GM13977 (cell line): ENCODE measurements around the gene APOBEC3B.

Experiments used
- DNase-seq: peaks from one replicate; pipeline ENCODE4 v3.0.0; 2012; ENCODE audit warnings: low spot score
- CTCF ChIP-seq: IDR thresholded peaks from 2 replicates; pipeline ENCODE4 v1.5.1; 2012; ENCODE audit warnings: mild to moderate bottlenecking, control low read depth; ENCODE audit not compliant: insufficient read depth; ENCODE audit errors: extremely low read depth, missing control alignments
- in situ Hi-C: fragments of 300-500 bp; cut with MboI; formaldehyde crosslinking; loops from one replicate; pipeline ENCODE4 v1.12.0; 2022; ENCODE audit warnings: low sequenced_read_pairs, low pct_unique_long_range_greater_than_20kb, mixed read lengths, inconsistent platforms; ENCODE audit not compliant: unreplicated experiment

Gene APOBEC3B

GRCh38 chr22:38938221-38938620 is 43.9 kb upstream of the APOBEC3B start:
- DNase-seq: no peak
- no peak for TF ChIP-seq CTCF
- in situ Hi-C loops: no loop called here

- DNase-seq: no peak
- in situ Hi-C loops: no loop called here
- TF ChIP-seq CTCF: no peak
Observed at GRCh38 chr22:38938925-38939324, 43.2 kb upstream of the APOBEC3B start.

GRCh38 chr22:38940811-38941384 is 41.2 kb upstream of the APOBEC3B start:
- in situ Hi-C loops: no loop called here
- TF ChIP-seq CTCF: no peak
- DNase-seq: no peak

GRCh38 chr22:38941488-38941987 is 40.6 kb upstream of the APOBEC3B start:
- no peak for TF ChIP-seq CTCF
- DNase-seq: peak; percentile 76
- in situ Hi-C loops: no loop called here

GRCh38 chr22:38942702-38943101 is 39.4 kb upstream of the APOBEC3B start:
- no peak for DNase-seq
- in situ Hi-C loops: no loop called here
- no peak for TF ChIP-seq CTCF

- TF ChIP-seq CTCF: no peak
- in situ Hi-C loops: no loop called here
- DNase-seq: no peak
Observed at GRCh38 chr22:38943201-38943600, 38.9 kb upstream of the APOBEC3B start.
